ENCODE measurements around the gene PCNX1.

DNA sequence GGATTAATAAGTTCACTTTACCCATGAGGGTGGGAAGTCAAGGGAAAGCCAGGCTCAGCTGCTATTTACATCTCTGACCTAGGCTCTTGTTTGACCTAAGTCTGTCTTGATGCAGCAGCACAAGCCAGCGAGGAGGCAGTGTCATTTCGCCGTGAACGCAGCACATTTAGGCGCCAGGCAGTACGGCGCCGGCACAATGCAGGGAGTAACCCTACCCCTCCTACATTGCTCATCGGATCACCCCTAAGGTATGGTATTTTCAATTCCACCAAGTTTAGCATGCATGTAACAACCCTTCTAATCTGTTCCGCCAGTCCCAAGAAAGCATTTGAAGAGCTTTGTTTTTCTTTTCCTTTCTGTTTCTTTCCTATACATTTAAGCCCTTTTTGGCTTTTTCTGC lies 81.2 kb downstream of the PCNX1 start:
- TF ChIP-seq, protein P1, sequence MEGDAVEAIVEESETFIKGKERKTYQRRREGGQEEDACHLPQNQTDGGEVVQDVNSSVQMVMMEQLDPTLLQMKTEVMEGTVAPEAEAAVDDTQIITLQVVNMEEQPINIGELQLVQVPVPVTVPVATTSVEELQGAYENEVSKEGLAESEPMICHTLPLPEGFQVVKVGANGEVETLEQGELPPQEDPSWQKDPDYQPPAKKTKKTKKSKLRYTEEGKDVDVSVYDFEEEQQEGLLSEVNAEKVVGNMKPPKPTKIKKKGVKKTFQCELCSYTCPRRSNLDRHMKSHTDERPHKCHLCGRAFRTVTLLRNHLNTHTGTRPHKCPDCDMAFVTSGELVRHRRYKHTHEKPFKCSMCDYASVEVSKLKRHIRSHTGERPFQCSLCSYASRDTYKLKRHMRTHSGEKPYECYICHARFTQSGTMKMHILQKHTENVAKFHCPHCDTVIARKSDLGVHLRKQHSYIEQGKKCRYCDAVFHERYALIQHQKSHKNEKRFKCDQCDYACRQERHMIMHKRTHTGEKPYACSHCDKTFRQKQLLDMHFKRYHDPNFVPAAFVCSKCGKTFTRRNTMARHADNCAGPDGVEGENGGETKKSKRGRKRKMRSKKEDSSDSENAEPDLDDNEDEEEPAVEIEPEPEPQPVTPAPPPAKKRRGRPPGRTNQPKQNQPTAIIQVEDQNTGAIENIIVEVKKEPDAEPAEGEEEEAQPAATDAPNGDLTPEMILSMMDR (IDR thresholded peaks at IDR 0.05; ENCODE audit: low read depth, low read length, missing input control): no peak
- TF ChIP-seq SP1 (IDR thresholded peaks at IDR 0.05): no peak
- TF ChIP-seq, protein P2, sequence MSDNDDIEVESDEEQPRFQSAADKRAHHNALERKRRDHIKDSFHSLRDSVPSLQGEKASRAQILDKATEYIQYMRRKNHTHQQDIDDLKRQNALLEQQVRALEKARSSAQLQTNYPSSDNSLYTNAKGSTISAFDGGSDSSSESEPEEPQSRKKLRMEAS (IDR thresholded peaks at IDR 0.05): no peak
- TF ChIP-seq RXRA (IDR thresholded peaks at IDR 0.05): no peak
- no peak for TF ChIP-seq JUND (IDR thresholded peaks at IDR 0.05)
- TF ChIP-seq YY1 (IDR thresholded peaks at IDR 0.05): no peak
- TF ChIP-seq HNF4A (conservative IDR thresholded peaks at IDR 0.05): no peak
- TF ChIP-seq, protein P3, sequence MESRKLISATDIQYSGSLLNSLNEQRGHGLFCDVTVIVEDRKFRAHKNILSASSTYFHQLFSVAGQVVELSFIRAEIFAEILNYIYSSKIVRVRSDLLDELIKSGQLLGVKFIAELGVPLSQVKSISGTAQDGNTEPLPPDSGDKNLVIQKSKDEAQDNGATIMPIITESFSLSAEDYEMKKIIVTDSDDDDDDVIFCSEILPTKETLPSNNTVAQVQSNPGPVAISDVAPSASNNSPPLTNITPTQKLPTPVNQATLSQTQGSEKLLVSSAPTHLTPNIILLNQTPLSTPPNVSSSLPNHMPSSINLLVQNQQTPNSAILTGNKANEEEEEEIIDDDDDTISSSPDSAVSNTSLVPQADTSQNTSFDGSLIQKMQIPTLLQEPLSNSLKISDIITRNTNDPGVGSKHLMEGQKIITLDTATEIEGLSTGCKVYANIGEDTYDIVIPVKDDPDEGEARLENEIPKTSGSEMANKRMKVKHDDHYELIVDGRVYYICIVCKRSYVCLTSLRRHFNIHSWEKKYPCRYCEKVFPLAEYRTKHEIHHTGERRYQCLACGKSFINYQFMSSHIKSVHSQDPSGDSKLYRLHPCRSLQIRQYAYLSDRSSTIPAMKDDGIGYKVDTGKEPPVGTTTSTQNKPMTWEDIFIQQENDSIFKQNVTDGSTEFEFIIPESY (IDR thresholded peaks at IDR 0.05): no peak
- TF ChIP-seq, protein P4, sequence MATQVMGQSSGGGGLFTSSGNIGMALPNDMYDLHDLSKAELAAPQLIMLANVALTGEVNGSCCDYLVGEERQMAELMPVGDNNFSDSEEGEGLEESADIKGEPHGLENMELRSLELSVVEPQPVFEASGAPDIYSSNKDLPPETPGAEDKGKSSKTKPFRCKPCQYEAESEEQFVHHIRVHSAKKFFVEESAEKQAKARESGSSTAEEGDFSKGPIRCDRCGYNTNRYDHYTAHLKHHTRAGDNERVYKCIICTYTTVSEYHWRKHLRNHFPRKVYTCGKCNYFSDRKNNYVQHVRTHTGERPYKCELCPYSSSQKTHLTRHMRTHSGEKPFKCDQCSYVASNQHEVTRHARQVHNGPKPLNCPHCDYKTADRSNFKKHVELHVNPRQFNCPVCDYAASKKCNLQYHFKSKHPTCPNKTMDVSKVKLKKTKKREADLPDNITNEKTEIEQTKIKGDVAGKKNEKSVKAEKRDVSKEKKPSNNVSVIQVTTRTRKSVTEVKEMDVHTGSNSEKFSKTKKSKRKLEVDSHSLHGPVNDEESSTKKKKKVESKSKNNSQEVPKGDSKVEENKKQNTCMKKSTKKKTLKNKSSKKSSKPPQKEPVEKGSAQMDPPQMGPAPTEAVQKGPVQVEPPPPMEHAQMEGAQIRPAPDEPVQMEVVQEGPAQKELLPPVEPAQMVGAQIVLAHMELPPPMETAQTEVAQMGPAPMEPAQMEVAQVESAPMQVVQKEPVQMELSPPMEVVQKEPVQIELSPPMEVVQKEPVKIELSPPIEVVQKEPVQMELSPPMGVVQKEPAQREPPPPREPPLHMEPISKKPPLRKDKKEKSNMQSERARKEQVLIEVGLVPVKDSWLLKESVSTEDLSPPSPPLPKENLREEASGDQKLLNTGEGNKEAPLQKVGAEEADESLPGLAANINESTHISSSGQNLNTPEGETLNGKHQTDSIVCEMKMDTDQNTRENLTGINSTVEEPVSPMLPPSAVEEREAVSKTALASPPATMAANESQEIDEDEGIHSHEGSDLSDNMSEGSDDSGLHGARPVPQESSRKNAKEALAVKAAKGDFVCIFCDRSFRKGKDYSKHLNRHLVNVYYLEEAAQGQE (IDR thresholded peaks at IDR 0.05): no peak

Data from liver (tissue), 3 donors.